NCI-H1092 treated with DMSO at 0.1 percent for 48 hours (cell line): ENCODE data around the gene LMO7.
"Not testable (repeated sequence)": the region's sequence is repeated elsewhere in the genome, so short reads cannot be mapped to it uniquely, and the experiment has no call there.

Experiments used
- DNase-seq: peaks from one replicate; lab custom pipeline; 2025; lab: John Stamatoyannopoulos, UW

LMO7 gene

DNA sequence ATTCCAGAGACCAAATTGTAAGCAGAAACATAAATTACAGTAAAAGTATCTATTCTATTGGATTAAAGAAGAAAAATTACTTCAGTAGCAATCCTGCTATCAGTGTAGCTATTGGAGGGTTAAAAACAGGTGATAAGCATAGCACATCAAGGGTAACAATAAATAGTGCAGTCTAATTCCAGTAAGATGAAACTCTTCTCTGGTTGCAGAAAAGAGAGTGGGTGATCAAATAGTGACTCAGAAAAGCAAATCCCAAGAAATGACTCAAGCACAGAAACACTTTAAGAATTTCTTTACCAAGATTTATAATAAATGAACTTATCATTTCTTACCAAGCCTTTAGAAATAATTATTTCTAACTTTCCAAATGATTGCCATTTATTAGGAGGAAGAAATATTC lies 135.7 kb downstream of the LMO7 start:
- DNase-seq = no peak

DNA sequence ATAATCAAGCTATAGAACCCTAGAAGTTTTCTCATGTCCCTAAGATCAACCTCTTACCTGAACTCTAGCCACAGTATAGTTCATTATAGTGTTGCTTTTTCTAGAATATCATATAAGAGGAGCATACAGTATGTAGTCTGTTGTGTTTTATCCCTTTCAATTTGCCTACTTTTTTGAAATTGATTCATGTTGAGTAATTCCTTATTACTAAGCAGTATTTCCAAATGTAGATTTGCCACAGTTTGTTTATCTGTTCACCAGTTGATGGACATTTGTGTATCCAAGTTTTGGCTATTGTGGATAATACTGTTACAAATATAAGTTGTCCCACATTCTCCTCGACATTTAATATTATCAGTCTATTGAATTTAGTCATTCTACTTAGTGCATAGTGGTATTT lies 138.0 kb downstream of the LMO7 start:
- DNase-seq = no peak

DNA sequence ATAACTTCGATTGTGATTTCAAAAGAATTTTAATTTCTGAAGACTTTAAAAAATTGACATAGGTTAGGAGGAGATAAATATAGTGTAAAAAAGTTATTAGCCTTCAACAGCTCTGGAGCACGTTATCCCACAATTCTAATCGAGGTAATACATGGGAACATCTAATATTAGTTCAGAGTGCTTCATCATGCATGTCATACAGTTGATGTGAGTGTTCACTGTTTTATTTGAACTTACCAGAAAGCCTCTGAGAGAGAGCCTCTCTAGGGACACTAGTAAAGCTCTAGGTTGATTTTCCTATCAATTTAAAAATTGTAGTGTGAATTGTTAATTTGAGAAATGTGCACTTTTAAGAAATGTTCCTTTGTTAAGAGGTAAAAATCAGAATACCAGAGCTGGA lies 140.4 kb downstream of the LMO7 start:
- no peak for DNase-seq

DNA sequence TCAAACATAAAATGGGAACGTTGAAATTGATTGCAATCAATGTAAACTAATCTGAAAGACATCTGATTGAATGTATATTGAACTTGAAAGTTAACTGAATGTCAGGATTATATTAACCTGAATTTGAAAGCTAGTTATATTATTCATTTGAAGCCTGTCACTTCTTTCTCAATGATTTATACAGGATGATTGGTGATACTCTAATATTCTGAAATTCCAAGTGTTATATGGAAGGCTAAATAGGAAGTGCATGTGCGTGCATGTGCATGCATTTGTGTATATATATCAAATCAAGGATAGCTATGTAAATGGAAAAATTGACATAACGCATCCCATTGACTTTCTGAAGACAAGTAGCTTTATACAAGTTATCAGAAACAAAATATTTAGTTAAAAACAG lies 143.3 kb downstream of the LMO7 start:
- DNase-seq = no peak

DNA sequence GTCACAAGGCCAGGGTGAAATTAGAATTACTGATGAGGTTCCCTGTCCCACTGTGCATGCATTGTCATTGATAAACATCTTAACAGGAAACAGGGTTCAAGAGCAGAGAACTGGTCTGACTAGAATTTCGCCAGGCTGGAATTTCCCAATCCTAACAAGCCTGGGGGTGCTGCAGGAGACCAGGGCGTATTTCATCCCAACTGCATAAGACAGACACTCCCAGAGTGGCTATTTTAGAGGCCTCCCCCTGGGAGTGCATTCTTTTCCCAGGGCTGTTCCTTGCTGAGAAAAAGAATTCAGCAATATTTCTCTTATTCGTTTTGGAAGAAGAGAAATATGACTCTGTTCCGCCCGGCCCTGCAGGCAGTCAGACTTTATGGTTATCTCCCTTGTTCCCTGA lies 144.0 kb downstream of the LMO7 start:
- not testable (repeated sequence) for DNase-seq

DNA sequence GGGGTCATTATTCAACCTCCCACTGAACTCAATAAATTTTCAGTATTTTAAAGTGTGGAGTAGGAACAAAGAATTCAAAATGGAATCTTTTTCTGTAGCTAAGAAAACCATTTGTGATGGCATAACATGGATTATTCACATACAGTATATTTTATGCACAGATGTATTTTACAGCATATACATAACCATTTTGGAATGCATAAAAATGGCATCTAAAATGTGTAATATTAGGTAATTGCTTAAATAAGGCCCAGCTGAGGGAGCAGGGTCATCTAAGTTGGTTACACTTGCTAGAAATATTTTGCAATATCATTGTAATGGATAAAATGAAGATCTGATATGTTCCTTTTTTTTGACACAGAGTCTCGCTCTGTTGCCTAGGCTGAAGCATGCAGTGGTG lies 146.9 kb downstream of the LMO7 start:
- no peak for DNase-seq

DNA sequence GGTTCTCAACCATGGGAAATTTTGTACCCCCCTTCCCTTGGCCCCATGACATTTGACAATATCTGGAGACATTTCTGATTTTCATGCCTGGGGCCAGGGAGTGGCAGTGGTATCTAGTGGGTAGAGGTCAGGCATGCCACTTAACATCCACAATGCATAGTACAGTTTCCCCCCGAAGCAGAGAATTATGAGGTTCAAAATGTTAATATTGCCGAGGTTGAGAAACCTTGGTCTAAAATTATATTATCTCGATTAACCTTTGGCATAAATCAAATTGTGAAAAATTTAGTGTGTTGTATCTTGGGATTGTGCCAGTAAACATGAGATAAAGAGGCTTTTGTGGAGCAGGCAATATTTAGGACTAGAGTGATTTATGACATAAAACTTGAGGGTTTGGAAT lies 147.9 kb downstream of the LMO7 start:
- DNase-seq = no peak

DNA sequence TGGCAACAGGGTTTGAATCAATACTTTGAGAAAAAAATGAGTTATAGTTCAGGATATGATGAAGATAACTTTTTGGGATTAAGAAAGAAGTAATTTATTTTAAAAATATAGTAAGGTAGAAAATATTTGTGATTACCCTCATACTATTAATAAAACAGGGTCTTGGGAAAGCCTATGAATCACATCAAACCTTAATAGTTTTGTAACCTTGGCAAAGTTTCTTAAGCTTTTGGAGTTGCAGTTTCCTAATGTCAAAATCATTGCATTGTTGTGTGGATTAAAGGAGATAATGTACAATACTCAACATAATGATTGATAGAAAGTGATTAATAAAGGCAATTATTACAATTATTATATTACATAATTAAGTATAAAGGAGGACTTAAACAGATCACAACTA lies 149.0 kb downstream of the LMO7 start:
- DNase-seq = no peak

DNA sequence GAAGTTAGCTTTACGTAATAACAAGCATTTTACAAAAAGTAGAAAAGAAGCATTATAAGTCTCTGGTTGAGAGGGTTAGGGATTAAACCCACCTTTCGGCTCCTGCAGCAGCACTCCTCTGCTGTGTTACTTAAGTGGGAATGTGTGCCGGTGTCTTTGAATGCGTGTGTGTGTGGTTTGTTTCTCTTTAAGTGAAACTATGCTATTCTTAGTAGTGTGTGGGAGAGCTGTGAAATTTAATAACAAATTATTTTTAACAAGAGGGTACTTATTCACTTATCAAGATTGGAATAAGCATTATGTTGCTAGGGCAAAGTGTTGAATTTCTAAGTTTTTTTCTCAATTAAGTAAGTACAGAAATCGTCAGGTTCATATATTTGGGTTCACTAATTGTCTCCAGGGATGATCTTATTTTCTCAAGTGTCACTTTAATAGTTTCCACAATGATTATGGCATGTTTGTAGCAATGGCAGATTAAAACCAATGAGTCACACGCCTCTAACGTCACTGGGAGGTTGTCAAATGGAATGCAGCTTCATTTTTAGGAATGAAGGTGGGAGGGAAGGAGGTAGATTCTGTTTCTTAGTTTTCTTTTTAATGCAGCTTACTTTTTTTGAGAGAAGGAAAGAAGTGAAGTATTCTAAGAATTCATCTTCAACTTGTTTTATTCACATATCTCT lies 151.3 kb downstream of the LMO7 start:
- DNase-seq = no peak

DNA sequence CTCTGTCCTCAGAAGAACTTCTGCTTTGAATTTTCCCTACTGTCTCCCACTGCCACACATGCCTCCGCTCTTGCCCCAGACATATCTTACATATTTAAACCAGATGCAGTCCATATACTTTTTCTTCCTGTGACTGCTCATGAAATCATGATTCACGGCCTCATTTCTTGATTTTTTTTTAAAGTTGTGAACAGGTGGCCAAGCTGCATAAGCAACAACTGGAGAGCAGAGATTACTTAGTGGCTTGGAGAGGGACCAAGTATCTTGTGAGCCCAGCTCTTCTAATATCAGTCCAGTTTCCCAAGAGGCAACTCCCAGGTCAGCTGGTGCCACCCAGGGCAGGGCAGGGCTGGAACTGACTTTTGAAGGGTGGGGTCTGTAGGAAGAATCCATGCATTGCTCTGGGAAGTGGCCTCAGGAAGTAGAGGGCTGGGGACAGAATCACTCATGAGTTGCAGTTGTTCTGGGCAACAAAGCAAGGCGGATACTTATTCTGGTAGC lies 152.4 kb downstream of the LMO7 start:
- DNase-seq = no peak

DNA sequence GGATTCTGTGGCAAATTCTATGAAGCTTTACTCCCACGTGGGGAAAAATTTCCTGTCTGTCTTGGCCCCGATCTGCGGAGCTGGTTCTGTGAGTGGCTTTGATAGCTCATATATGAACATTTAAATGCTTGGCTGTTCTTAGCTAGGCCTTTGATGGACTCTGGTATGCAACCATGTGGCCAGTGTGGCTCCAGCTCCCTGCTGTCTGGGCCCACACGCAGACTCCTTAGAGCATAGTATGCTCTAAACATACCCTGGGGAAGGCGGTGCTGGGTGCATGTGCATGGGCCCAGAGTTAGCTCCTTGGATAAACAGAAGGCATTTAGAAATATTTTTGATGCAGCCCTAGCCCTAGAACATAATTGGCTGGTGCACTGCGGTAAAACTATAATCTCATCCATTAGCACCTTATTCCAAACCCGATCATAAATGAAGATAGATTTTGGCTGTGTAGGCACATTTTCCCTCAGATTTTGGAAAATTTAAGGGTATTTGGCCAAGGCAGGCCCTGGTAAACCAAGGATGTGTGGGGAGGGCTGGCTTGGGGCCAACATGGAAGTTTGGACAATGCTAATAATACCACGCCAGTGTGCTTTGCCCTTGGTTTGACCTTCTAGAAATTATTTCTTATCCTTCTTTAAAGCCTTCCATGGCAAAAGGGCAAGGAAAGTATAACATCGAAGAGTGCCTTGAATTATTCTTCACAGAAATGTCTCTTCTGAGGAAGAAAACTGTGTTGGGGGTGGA lies 153.5 kb downstream of the LMO7 start:
- no peak for DNase-seq

DNA sequence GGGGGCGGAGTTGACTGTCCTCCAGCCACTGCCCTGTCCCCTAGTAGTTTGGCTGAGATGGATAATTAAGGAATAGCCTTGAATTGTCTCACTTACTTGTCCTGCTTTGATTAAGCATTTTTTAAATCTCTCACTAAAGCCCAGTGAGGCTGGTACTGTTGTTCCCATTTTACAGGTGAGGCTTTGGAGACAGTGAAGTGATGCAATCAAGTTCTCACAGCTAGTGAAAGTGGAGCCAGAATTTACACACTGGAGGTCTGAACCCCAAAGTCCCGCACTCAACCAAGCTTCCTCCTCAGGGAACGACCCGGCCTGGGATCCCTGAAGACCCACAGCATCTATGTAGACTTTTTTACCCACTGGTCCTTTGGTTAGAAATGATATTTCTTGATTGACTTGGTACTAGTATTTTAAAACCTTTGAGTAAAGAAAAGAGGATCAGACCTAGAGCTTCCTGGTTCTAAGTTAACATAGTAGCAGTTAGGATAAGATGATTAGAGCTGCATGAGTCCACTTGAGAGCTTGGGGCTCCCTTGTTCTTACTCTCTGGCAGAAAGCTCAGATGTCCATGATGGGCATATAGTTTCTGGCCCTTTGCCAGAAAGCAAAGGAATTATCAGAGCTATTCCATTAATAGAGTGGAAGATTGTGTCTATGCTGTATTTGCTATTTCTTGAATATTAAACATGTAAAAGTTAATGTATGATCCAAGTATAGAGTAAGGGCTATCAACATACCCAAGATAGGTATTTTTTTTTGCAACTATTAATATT lies 154.3 kb downstream of the LMO7 start:
- DNase-seq = no peak

DNA sequence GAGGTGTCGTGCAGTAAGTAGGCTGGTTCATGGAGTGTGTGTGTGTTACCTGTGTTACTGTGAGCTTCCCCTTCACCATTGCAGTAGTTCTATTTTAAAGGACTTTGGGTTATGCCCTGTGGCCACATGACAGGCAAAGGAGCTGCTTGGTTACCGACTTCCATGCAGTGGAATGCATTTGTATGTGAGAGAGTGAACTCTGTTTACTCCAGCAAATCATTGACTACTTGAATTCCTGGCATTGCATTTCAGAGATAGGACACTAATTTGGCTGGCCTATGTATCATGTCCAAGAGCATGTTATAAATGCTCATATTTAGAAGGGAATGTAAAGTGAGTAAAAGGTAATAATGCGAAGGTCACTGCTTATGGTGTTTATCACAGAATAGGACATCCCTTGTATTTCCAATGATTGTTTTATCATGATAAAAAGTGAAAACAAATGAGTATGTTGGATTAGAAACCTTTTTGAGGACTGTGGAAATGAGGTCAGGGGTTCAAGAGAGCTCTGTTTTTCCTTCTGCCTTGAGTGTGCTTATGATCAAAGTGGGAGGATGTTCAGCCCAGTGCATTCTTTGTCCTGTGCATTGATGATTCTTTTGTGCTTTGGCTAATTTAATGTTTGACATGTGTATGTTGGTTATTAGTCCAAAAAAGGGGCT lies 156.5 kb downstream of the LMO7 start:
- no peak for DNase-seq

DNA sequence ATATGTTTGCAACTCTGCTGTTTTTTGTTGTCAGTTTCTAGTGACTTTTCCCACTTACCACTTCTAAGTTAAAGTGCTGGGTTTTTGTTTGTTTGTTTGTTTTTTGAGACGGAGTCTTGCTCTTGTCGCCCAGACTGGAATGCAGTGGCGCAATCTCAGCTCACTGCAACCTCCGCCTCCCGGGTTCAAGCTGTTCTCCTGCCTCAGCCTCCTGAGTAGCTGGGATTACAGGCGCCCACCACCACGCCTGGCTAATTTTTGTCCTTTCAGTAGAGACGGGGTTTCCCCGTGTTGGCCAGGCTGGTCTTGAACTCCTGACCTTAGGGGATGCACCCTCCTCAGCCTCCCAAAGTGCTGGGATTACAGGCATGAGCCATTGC lies 157.0 kb downstream of the LMO7 start:
- DNase-seq = not testable (repeated sequence)

DNA sequence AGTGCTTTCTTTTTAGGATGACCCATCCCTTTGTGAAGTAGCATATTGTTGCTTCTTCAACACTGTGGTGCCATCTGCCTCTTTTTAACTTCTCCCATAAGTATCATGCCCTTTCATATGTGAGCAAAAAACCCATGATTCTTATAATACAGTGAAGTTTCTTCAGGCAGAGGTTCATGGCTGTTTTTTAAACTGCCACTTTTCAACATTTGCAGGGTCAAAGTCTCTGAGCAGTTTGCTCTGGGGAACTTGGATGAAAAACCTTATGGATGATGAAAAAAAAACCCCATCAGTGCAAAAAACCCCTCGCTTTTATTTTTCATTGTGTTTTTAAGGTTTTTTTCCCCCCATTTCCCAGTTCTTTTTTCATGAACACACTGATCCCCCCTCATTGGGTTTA lies 158.5 kb downstream of the LMO7 start:
- DNase-seq = no peak

DNA sequence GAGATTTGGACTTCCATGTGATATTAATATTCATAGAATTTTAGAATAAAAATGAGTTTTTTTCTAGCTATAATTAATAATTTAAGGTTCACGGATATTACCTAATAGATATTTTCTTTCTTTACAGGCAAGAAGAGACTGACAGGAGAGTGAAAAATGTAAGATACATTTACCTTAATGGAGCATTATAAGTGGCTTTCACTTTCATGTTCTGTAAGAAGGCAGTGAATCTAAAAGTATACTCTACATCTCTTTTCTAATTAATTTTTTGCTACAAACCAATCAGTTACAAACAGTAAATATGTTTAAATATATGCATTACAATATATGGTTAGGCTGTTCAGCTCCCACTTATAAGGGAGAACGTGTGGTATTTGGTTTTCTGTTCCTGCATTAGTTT lies 159.1 kb downstream of the LMO7 start:
- no peak for DNase-seq

DNA sequence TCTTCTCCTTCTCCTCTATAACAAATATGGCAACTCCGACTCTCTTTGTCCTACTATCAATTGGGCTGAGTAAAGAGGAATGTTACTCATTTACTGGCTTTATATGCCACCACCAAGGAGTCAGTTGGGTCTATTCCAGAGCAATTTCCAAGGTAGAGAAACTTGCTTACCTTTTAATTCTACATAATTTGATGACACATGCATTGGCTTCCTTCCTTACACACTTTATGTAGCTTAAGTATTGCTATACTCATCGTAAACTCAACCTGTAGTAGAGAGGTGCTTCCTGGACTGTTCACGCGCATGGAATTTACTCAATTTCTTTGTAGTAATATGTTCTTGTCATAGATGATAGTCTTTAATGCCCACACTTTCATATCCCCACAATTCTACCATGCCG lies 160.7 kb downstream of the LMO7 start:
- DNase-seq = no peak

DNA sequence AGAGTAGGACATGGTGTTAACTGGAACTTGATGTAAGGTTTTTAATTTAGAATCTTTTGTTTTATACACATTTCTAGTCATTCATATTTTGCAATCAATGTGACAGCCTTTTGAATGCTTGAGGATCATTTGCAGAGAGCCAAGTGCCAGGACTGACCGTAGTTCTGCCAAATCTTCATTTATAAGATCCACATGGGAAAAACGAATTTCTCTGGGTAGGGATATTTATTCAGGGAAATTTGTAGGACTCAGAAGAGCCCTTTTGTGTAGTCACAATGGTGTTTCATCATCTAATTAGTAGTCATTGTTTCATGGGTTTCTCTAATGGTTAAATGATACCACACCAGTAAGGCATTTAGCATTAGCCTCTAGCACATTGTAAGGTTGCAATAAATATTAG lies 161.1 kb downstream of the LMO7 start:
- DNase-seq = no peak

DNA sequence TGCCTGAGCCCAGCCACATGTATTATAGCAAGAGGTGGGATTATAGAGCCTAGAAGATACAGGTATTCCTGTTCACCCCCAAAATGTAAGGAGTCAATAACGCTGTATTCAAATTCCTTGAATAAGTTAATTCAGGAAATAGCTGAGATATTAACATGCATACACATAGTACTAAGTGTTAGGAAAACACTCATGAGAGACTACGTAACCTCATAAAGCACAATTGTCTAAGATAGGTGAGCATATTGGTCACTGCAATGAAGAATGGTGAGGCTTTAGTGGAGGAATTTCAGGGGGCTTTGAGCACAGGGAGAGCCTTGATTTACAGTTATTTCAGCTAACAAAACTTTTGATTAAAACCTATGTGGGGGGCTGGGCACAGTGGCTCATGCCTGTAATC lies 161.6 kb downstream of the LMO7 start:
- no peak for DNase-seq

DNA sequence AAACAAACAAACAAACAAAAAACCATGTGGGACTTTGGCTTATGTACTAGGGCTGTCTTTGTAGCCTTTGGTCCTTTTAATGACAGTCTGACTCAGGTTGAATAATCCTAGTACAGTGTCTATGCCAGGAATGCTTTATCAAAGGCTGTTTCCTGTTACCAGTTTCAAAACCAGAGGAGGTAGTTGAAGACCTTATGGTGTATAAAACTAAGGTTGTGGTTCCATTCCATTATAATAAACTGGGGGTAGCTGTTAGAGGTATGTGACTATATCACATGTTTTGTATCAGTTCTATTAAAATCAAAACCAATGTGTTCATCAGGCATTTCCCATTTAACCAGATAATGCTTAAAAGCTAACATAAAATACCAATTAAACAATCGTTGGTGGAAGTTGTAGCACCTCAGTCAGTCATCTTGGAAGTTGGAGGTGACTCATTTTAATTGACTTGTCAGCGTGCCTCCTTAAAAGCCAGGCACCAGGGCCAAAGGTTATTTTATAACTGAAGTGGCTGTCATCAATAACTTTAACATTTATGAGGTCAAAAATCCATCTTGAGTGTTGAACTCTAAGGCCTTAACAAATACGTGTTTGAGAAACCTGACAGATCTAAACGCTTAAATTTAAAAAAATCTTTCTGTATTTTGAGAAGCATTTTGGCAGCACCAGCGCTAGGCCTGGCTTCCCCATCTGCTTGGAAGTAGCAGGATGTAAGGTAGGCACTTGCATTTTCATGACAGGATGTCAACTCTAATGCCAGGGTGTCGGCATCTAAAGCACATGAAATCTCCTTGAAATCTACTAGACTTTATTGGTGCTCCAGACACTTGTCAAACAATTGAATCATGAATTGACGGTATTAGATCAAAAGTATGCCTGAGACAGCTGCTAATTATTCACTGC lies 162.5 kb downstream of the LMO7 start:
- no peak for DNase-seq

DNA sequence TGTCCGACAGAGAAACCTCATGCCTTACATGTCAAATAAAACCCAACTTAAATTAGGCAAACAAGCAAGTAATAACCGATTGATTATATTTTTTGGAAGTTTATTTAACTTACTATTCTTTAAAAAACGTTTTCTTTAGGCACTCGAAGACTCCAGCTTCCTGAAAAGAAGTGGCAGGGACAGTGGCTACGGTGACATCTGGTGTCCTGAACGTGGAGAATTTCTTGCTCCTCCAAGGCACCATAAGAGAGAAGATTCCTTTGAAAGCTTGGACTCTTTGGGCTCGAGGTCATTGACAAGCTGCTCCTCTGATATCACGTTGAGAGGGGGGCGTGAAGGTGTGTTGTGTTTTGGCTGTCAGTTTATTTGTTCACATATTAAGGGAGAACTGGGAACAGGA lies 164.4 kb downstream of the LMO7 start:
- no peak for DNase-seq
